ENCODE results near the gene TBCD. TPM values are rescaled to one million over a fixed set of nuclear protein-coding genes. Genes with fewer than 3 reads are reported as not detected.

TBCD gene
- total RNA-seq, 1 experiment from 2014 or later = 90.7 TPM

DNA sequence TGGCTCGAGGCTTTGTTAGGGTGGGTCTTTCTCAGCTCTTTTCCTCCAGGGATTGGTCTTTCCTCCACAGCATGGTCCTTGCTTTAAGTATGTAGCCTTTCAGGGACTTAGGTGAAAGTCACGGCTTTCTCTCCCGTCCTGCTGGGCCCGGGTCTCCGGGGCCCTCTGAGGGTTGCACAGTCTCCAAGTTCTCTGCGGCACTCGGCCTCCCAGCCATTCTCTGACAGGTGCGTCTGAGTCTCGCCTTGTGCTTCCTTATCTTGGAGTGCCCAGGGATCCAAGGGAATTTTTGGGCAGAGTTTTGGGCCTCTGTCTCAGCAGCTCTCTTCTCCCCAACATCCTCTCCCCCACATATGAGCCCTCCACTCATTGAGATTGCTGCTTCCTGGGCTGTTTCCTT is 51.3 kb downstream of the TBCD start:
- Mint-ChIP-seq H3K27me3 (ENCODE audit: unreplicated experiment) (no peaks in the 10 kb centered on the region), H3K27ac (ENCODE audit: unreplicated experiment) (no peak overlapping the region), H3K9me3 (ENCODE audit: low read depth, unreplicated experiment) (peaks cover 7% of the 10 kb centered on the region), H3K36me3 (ENCODE audit: insufficient read depth, unreplicated experiment) (peaks cover 30% of the 10 kb centered on the region), H3K4me1 (ENCODE audit: low read depth, unreplicated experiment) (no peaks in the 10 kb centered on the region), H3K4me3 (ENCODE audit: low read depth, unreplicated experiment) (no peak overlapping the region)
- no TSS peak for BruUV-seq (replicated peaks)
- TF ChIP-seq, protein P1, sequence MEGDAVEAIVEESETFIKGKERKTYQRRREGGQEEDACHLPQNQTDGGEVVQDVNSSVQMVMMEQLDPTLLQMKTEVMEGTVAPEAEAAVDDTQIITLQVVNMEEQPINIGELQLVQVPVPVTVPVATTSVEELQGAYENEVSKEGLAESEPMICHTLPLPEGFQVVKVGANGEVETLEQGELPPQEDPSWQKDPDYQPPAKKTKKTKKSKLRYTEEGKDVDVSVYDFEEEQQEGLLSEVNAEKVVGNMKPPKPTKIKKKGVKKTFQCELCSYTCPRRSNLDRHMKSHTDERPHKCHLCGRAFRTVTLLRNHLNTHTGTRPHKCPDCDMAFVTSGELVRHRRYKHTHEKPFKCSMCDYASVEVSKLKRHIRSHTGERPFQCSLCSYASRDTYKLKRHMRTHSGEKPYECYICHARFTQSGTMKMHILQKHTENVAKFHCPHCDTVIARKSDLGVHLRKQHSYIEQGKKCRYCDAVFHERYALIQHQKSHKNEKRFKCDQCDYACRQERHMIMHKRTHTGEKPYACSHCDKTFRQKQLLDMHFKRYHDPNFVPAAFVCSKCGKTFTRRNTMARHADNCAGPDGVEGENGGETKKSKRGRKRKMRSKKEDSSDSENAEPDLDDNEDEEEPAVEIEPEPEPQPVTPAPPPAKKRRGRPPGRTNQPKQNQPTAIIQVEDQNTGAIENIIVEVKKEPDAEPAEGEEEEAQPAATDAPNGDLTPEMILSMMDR (IDR thresholded peaks at IDR 0.05; ENCODE audit: unreplicated experiment) = no peak
- DNase-seq = no peak
- CTCF ChIA-PET = no interaction called here
- intact Hi-C loops (cut with micrococcal nuclease; ENCODE audit: unreplicated experiment) = no loop called here

GRCh38 chr17:82803606-82804005 is 51.7 kb downstream of the TBCD start:
- BruUV-seq (replicated peaks) = no TSS peak
- no peaks in the 10 kb centered on the region for H3K27me3 Mint-ChIP-seq (ENCODE audit: unreplicated experiment)
- CTCF ChIA-PET = no interaction called here
- H3K4me3 Mint-ChIP-seq (ENCODE audit: low read depth, unreplicated experiment) = no peak overlapping the region
- intact Hi-C loops (cut with micrococcal nuclease; ENCODE audit: unreplicated experiment) = no loop called here
- H3K4me1 Mint-ChIP-seq (ENCODE audit: low read depth, unreplicated experiment) = no peaks in the 10 kb centered on the region
- no peak overlapping the region for H3K27ac Mint-ChIP-seq (ENCODE audit: unreplicated experiment)
- H3K36me3 Mint-ChIP-seq (ENCODE audit: insufficient read depth, unreplicated experiment) = peaks cover 30% of the 10 kb centered on the region
- H3K9me3 Mint-ChIP-seq (ENCODE audit: low read depth, unreplicated experiment) = peaks cover 7% of the 10 kb centered on the region
- TF ChIP-seq, protein P1 (IDR thresholded peaks at IDR 0.05; ENCODE audit: unreplicated experiment) = no peak
- no peak for DNase-seq

GRCh38 chr17:82804442-82805191 is 52.8 kb downstream of the TBCD start:
- Mint-ChIP-seq H3K4me3 (ENCODE audit: low read depth, unreplicated experiment) (no peak overlapping the region), H3K9me3 (ENCODE audit: low read depth, unreplicated experiment) (peaks cover 7% of the 10 kb centered on the region), H3K27me3 (ENCODE audit: unreplicated experiment) (no peaks in the 10 kb centered on the region), H3K36me3 (ENCODE audit: insufficient read depth, unreplicated experiment) (peaks cover 27% of the 10 kb centered on the region), H3K27ac (ENCODE audit: unreplicated experiment) (no peak overlapping the region), H3K4me1 (ENCODE audit: low read depth, unreplicated experiment) (no peaks in the 10 kb centered on the region)
- no TSS peak for BruUV-seq (replicated peaks)
- CTCF ChIA-PET = no interaction called here
- intact Hi-C loops (cut with micrococcal nuclease; ENCODE audit: unreplicated experiment) = no loop called here
- TF ChIP-seq, protein P1 (IDR thresholded peaks at IDR 0.05; ENCODE audit: unreplicated experiment) = no peak
- no peak for DNase-seq

DNA sequence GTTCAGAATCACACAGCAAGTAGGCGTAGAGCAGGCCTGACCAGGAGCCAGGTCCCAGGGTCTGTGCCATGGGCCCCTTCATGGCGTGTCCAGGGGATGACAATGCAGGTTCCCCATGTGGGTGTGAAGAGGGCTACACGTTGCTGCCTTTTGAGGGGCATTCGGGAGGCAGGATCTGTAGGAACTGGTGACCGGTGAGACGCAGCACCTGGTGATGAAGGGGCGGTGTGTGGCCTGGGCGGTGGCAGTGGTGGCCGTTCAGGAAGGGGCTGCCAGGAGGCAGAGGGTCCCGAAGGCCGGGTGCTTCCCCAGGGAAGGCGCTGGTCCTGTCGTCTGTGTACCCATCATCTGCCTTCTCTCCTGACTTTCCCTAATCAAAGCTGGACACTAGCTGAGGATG is 53.4 kb downstream of the TBCD start:
- Mint-ChIP-seq H3K27ac (ENCODE audit: unreplicated experiment) (no peak overlapping the region), H3K27me3 (ENCODE audit: unreplicated experiment) (no peaks in the 10 kb centered on the region), H3K4me3 (ENCODE audit: low read depth, unreplicated experiment) (no peak overlapping the region), H3K9me3 (ENCODE audit: low read depth, unreplicated experiment) (peaks cover 7% of the 10 kb centered on the region), H3K36me3 (ENCODE audit: insufficient read depth, unreplicated experiment) (peaks cover 21% of the 10 kb centered on the region), H3K4me1 (ENCODE audit: low read depth, unreplicated experiment) (no peaks in the 10 kb centered on the region)
- no TSS peak for BruUV-seq (replicated peaks)
- CTCF ChIA-PET = no interaction called here
- TF ChIP-seq, protein P1 (IDR thresholded peaks at IDR 0.05; ENCODE audit: unreplicated experiment) = no peak
- no peak for DNase-seq
- intact Hi-C loops (cut with micrococcal nuclease; ENCODE audit: unreplicated experiment) = no loop called here
